SK-N-SH treated with all-trans-retinoic acid at 6 μM for 48 hours (cell line): ENCODE data around the gene CLIC5.

Experiments
- ATAC-seq: fragments of 200-7000 bp; cut with Tn5 transposase; 3 replicates; pipeline ENCODE4 v1.9.1; 2020; ENCODE audit warnings: mild to moderate bottlenecking, moderate library complexity
- ARNTL ChIP-seq: fragments of 450-650 bp; formaldehyde crosslinking; IDR thresholded peaks from 2 replicates; pipeline ENCODE4 v1.5.0; 2020; ENCODE audit warnings: low read depth, mild to moderate bottlenecking, moderate library complexity, borderline replicate concordance
- BACH2 ChIP-seq: fragments of 250-450 bp; sonication (Bioruptor Pico); IDR thresholded peaks from 2 replicates; pipeline ENCODE4 v1.9.0; 2021; ENCODE audit warnings: mild to moderate bottlenecking, borderline replicate concordance
- CSDC2 ChIP-seq: fragments of 250-450 bp; sonication (Bioruptor Pico); IDR thresholded peaks from 2 replicates; pipeline ENCODE4 v1.5.0; 2020; ENCODE audit warnings: mild to moderate bottlenecking, moderate library complexity
- ESRRG ChIP-seq: fragments of 250-450 bp; sonication (Bioruptor Pico); IDR thresholded peaks from 2 replicates; pipeline ENCODE4 v1.6.1; 2021; ENCODE audit warnings: mild to moderate bottlenecking
- GLIS3 ChIP-seq: fragments of 250-450 bp; sonication (Bioruptor Pico); IDR thresholded peaks from 2 replicates; pipeline ENCODE4 v1.5.0; 2020; ENCODE audit warnings: mild to moderate bottlenecking, moderate library complexity
- ISL1 ChIP-seq: fragments of 250-450 bp; sonication (Bioruptor Pico); IDR thresholded peaks from 2 replicates; pipeline ENCODE4 v2.1.2; 2022; ENCODE audit warnings: mild to moderate bottlenecking, moderate library complexity
- OSR1 ChIP-seq: fragments of 250-450 bp; sonication (Bioruptor Pico); IDR thresholded peaks from 2 replicates; pipeline ENCODE4 v1.8.0; 2022; ENCODE audit warnings: moderate library complexity, mild to moderate bottlenecking, inconsistent platforms
- PPARA ChIP-seq: fragments of 250-450 bp; sonication (Bioruptor Pico); IDR thresholded peaks from 2 replicates; pipeline ENCODE4 v1.5.0; 2020; ENCODE audit warnings: mild to moderate bottlenecking, borderline replicate concordance
- RARB ChIP-seq: fragments of 250-450 bp; sonication (Bioruptor Pico); IDR thresholded peaks from 2 replicates; pipeline ENCODE4 v1.8.0; 2021; ENCODE audit warnings: mild to moderate bottlenecking, moderate library complexity
- SNAI2 ChIP-seq: fragments of 250-450 bp; sonication (Bioruptor Pico); IDR thresholded peaks from 2 replicates; pipeline ENCODE4 v1.5.0; 2020; ENCODE audit warnings: mild to moderate bottlenecking, moderate library complexity
- TCF4 ChIP-seq: fragments of 250-450 bp; sonication (Bioruptor Pico); IDR thresholded peaks from 2 replicates; pipeline ENCODE4 v1.8.0; 2021; ENCODE audit warnings: mild to moderate bottlenecking, moderate library complexity, borderline replicate concordance
- TOX ChIP-seq: fragments of 250-450 bp; sonication (Bioruptor Pico); IDR thresholded peaks from 2 replicates; pipeline ENCODE4 v1.8.0; 2021; ENCODE audit warnings: mild to moderate bottlenecking, moderate library complexity, borderline replicate concordance
- ZC3H10 ChIP-seq: fragments of 250-450 bp; sonication (Bioruptor Pico); IDR thresholded peaks from 2 replicates; pipeline ENCODE4 v1.5.1; 2021; ENCODE audit warnings: mild to moderate bottlenecking, moderate library complexity
- ZFP3 ChIP-seq: fragments of 250-450 bp; sonication (Bioruptor Pico); IDR thresholded peaks from 2 replicates; pipeline ENCODE4 v1.5.0; 2020; ENCODE audit warnings: mild to moderate bottlenecking, moderate library complexity
- ZFP30 ChIP-seq: fragments of 450-650 bp; formaldehyde crosslinking; IDR thresholded peaks from 2 replicates; pipeline ENCODE4 v1.5.0; 2022; ENCODE audit warnings: mild to moderate bottlenecking, moderate library complexity
- ZNF565 ChIP-seq: fragments of 450-650 bp; formaldehyde crosslinking; conservative IDR thresholded peaks from 2 replicates; pipeline ENCODE4 v1.5.0; 2020; ENCODE audit warnings: low read depth, mild to moderate bottlenecking, moderate library complexity
- ZNF8 ChIP-seq: fragments of 450-650 bp; formaldehyde crosslinking; IDR thresholded peaks from 2 replicates; pipeline ENCODE4 v1.5.0; 2020; ENCODE audit warnings: mild to moderate bottlenecking, moderate library complexity
- TF ChIP-seq, protein P1 (sequence below): fragments of 250-450 bp; sonication (Bioruptor Pico); IDR thresholded peaks from 2 replicates; pipeline ENCODE4 v1.5.1; 2021; ENCODE audit warnings: mild to moderate bottlenecking, moderate library complexity
- TF ChIP-seq, protein P2 (sequence below): fragments of 250-450 bp; sonication (Bioruptor Pico); IDR thresholded peaks from 2 replicates; pipeline ENCODE4 v1.8.0; 2020; ENCODE audit warnings: mild to moderate bottlenecking, moderate library complexity, borderline replicate concordance
- TF ChIP-seq, protein P3 (sequence below): fragments of 250-450 bp; sonication (Bioruptor Pico); IDR thresholded peaks from 2 replicates; pipeline ENCODE4 v1.5.1; 2020; ENCODE audit warnings: low read depth, mild to moderate bottlenecking, moderate library complexity
- TF ChIP-seq, protein P4 (sequence below): fragments of 250-450 bp; sonication (Bioruptor Pico); IDR thresholded peaks from 2 replicates; pipeline ENCODE4 v1.8.0; 2021; ENCODE audit warnings: low read depth, mild to moderate bottlenecking, moderate library complexity, borderline replicate concordance

CLIC5 gene

DNA sequence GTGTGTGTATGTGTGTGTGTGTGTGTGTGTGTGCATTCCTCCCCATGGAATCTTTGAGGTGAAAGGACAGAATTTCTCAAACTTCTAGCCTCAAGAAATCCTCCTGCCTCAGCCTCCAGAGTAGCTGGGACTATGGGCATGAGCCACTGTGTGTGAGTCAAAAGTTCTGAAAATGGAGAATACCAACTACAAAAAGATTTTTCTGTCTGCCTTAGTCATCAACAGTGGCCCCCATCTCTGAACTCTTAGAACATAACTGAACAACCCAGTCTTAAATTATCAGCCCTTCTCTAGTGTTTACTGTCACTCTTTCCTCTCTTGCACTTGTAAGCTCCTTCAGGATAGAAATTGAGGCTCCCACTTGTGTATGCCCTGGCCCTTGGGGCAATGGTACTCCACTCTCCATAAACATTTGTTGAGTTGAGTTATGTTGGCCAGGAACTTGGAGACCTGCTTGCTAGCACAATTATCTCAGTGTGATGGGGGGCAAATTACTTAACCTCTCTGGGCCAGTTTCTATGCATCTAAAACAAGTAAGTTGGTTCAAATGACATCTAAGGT, 35.3 kb upstream of the CLIC5 start:
- ATAC-seq, result no peak

DNA sequence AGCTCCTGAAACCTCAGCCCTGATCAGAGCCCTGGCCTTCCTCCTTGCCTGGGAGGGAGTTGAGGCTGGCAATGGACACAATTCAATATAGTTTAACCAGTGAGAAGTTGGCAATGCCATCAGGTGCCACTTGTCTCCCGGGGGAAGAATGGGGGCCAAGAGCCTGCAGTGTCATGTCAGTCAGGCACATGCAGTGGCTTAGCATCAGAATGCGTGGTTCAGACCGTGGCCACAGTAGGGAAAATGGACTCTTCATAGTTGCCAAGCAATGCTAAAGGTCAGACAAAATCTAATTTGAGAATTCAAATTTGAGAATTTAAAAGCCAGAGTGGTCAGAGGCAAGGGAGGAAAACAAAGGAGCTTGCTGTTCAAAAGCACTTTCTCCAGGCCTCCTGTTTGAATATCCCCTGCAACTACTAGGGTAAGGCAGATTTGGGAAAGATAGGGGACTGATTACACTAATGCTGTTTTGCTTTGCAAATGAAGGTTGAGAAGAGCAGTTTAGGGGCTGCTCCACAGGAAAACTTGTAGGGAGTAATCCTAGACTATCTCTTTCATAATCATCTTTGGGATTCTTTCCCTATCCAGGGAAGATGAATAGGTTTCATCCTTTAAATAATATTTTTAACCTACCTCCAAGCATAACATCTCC, 33.1 kb upstream of the CLIC5 start:
- TF ChIP-seq CSDC2 (CRISPR knock-in tag), result no peak
- TF ChIP-seq PPARA (CRISPR knock-in tag), result no peak
- no peak for TF ChIP-seq ZFP30 (CRISPR knock-in tag)
- TF ChIP-seq OSR1, result no peak
- no peak for TF ChIP-seq TCF4 (CRISPR knock-in tag)
- TF ChIP-seq ZNF8, result no peak
- TF ChIP-seq SNAI2 (CRISPR knock-in tag), result no peak
- TF ChIP-seq, protein P1, sequence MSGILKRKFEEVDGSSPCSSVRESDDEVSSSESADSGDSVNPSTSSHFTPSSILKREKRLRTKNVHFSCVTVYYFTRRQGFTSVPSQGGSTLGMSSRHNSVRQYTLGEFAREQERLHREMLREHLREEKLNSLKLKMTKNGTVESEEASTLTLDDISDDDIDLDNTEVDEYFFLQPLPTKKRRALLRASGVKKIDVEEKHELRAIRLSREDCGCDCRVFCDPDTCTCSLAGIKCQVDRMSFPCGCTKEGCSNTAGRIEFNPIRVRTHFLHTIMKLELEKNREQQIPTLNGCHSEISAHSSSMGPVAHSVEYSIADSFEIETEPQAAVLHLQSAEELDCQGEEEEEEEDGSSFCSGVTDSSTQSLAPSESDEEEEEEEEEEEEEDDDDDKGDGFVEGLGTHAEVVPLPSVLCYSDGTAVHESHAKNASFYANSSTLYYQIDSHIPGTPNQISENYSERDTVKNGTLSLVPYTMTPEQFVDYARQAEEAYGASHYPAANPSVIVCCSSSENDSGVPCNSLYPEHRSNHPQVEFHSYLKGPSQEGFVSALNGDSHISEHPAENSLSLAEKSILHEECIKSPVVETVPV, result no peak
- TF ChIP-seq ARNTL (CRISPR knock-in tag), result no peak
- TF ChIP-seq, protein P2, sequence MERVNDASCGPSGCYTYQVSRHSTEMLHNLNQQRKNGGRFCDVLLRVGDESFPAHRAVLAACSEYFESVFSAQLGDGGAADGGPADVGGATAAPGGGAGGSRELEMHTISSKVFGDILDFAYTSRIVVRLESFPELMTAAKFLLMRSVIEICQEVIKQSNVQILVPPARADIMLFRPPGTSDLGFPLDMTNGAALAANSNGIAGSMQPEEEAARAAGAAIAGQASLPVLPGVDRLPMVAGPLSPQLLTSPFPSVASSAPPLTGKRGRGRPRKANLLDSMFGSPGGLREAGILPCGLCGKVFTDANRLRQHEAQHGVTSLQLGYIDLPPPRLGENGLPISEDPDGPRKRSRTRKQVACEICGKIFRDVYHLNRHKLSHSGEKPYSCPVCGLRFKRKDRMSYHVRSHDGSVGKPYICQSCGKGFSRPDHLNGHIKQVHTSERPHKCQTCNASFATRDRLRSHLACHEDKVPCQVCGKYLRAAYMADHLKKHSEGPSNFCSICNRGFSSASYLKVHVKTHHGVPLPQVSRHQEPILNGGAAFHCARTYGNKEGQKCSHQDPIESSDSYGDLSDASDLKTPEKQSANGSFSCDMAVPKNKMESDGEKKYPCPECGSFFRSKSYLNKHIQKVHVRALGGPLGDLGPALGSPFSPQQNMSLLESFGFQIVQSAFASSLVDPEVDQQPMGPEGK (CRISPR knock-in tag), result no peak
- TF ChIP-seq, protein P3, sequence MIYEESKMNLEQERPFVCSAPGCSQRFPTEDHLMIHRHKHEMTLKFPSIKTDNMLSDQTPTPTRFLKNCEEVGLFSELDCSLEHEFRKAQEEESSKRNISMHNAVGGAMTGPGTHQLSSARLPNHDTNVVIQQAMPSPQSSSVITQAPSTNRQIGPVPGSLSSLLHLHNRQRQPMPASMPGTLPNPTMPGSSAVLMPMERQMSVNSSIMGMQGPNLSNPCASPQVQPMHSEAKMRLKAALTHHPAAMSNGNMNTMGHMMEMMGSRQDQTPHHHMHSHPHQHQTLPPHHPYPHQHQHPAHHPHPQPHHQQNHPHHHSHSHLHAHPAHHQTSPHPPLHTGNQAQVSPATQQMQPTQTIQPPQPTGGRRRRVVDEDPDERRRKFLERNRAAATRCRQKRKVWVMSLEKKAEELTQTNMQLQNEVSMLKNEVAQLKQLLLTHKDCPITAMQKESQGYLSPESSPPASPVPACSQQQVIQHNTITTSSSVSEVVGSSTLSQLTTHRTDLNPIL (CRISPR knock-in tag), result no peak
- no peak for TF ChIP-seq ESRRG
- ATAC-seq, result no peak

More for the DNA sequence above, 35.3 kb upstream of the CLIC5 start:
- TF ChIP-seq TOX (CRISPR knock-in tag) (no peak), SNAI2 (CRISPR knock-in tag) (no peak), ZNF565 (no peak), ISL1 (CRISPR knock-in tag) (no peak), ZNF8 (no peak), ZFP3 (CRISPR knock-in tag) (no peak), BACH2 (no peak), ZC3H10 (CRISPR knock-in tag) (no peak), GLIS3 (CRISPR knock-in tag) (no peak), OSR1 (no peak), PPARA (CRISPR knock-in tag) (no peak), ZFP30 (CRISPR knock-in tag) (no peak), RARB (CRISPR knock-in tag) (no peak), ESRRG (no peak)
- TF ChIP-seq, protein P2 (CRISPR knock-in tag), result no peak
- TF ChIP-seq, protein P4, sequence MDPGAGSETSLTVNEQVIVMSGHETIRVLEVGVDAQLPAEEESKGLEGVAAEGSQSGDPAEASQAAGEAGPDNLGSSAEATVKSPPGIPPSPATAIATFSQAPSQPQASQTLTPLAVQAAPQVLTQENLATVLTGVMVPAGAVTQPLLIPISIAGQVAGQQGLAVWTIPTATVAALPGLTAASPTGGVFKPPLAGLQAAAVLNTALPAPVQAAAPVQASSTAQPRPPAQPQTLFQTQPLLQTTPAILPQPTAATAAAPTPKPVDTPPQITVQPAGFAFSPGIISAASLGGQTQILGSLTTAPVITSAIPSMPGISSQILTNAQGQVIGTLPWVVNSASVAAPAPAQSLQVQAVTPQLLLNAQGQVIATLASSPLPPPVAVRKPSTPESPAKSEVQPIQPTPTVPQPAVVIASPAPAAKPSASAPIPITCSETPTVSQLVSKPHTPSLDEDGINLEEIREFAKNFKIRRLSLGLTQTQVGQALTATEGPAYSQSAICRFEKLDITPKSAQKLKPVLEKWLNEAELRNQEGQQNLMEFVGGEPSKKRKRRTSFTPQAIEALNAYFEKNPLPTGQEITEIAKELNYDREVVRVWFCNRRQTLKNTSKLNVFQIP (CRISPR knock-in tag), result no peak
- TF ChIP-seq, protein P1, result no peak
- TF ChIP-seq, protein P3 (CRISPR knock-in tag), result no peak
